Suppressor macrophage (primary cell): ENCODE data around the gene FAM219A.
"Not testable (repeated sequence)": the region's sequence is repeated elsewhere in the genome, so short reads cannot be mapped to it uniquely, and the experiment has no call there.

Source experiments
- DNase-seq, 4 experiments: peaks; one replicate each; pipeline ENCODE4 v3.0.0-alpha.2; 2020 to 2022

FAM219A gene

DNA sequence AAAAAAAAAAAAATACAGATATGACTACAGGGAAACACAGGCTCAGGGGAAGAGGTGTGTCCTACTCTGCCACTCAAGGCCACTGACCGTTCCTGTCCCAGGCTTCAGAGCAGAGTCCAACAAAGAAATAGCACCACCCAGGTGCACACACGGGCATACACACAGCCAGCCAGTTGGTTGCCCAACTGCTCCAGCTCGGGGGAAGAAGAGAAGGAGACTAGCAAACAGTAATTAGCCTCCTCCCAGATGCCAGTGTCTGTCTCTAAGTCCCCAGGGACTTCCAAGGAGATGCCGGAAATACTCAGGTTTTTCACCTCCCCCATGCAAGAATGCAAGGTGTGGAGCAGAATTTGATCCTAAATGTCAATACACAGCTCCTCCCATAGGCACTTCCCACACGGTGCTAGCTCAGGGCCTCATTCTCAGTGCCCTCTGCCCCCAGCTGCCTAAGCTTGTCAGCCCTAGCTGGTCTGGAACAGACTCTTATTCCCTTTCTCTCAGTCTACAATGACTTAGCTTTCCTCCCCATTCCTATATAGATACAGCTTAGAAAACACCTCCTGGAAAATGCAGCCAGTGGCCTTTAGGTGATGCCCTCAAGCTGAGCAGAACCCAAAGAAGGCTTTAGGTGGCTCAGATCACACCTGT, 83.3 kb downstream of the FAM219A start:
- DNase-seq, result no peak

DNA sequence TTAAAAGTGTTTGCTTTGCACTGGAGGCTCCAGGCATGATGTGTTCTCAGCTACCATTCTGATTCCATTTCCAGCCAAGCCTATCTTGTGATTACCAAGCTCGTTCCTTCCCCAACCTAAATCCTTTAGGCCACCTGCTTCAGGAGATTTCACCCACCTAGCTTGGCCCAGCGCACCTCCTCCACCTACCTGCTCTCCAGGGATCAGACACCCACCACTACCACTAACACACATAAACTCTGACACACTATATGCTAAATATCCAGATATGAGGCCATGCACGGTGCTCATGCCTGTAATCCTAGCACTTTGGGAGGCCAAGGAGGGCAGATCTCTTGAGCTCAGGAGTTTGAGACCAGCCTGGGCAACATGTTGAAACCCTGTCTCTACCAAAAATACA, 84.0 kb downstream of the FAM219A start:
- no peak for DNase-seq

GRCh38 chr9:34373749-34374148, 84.6 kb downstream of the FAM219A start:
- peak in 1 of 4 experiments; percentile 36 for DNase-seq

- DNase-seq, result no peak
Observed at GRCh38 chr9:34372467-34373011, 85.8 kb downstream of the FAM219A start.

GRCh38 chr9:34371886-34372466, 86.4 kb downstream of the FAM219A start:
- DNase-seq, result no peak

GRCh38 chr9:34370970-34371880, 87.1 kb downstream of the FAM219A start:
- DNase-seq, result peak in 1 of 4 experiments; percentile 33

DNA sequence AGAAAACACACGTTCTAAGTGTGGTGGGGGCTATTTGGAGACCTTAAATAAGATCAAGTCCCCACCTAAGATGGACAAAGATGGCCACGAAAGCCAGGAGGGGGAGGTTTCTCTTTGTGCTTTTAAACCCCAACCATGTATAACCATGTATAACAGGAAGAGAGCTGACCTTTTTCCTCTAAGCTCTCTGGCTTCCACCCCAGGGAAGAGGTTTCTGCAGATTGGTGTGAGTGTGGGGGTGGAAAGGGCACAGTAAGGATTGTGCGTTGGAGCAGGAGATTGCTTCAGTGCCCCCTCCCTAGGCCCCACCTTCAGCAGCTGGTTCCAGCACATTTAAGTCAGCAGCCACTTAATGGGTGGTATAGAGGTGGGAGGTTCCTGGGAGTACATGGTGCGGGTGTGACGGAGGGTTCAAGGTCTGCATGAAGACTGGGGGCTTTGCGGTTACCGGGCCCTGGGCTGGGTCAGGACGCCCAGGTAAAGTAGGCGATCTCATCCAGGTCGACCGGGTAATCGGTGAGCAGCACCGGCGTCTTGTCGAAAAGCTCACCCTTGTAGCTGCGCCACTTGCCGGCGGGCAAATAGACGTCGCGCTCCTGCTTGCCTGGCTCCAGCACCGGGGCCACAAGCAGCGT, 87.9 kb downstream of the FAM219A start:
- DNase-seq, result no peak

DNA sequence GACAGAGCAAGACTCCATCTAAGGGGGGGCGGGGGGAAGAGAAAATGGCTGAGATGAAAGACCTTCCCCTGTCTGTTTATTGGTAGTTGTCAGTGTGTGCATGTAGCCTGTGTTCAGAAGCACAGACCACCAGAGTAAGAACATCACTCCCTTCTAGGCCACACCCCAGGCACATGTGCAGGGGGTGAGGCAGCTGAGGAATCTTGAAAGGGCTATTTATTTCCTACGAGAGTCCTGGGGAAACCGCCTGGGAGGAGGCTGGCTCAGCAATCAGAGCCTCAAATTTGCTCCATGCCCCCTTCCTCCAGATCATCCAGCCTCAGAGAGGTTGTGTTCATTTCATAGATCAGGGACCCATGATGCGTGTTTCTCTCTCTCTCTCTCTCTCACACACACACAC, 88.7 kb downstream of the FAM219A start:
- DNase-seq, result no peak

- DNase-seq, result not testable (repeated sequence)
Observed at GRCh38 chr9:34368796-34369195, 89.6 kb downstream of the FAM219A start.

- DNase-seq, result not testable (repeated sequence)
Observed at GRCh38 chr9:34367751-34368410, 90.5 kb downstream of the FAM219A start.

GRCh38 chr9:34366365-34366764, 92.0 kb downstream of the FAM219A start:
- DNase-seq, result no peak

GRCh38 chr9:34365282-34365681, 93.1 kb downstream of the FAM219A start:
- DNase-seq, result no peak

DNA sequence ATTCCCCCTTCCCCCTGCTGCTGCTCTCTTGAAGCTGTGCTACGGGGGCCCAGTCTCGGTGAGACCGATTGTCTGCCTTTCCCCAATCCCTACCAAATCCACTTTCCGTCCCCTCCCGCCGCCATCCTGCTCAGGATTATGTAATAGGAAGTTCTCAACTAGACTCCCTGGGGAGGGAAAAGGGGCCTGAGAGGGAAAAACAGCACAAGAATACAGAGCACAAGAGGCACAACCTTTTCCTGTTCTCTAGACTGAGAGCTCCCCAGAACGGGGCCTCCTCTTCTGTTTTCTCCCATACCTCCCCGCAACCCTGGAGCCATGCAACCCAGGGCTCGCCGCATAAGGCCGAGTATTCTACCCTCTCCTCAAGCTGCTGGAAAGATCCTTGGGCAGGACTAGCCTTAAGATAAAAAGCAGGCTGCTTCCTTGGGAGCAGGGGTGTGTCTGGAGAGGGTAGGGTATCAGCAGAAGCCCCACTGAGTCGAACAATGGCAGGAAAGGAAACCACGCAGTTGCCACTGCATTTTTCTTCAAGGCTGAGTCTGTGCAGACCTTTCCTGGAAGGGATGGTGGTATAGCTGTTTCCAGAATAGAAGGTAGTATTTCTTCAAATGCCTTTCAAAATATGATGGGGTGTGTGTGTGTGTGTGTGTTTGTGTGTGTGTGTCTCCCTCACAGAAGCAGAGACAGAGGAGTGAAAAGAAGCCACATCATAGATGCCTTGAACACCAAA, 94.6 kb downstream of the FAM219A start:
- DNase-seq, result no peak

DNA sequence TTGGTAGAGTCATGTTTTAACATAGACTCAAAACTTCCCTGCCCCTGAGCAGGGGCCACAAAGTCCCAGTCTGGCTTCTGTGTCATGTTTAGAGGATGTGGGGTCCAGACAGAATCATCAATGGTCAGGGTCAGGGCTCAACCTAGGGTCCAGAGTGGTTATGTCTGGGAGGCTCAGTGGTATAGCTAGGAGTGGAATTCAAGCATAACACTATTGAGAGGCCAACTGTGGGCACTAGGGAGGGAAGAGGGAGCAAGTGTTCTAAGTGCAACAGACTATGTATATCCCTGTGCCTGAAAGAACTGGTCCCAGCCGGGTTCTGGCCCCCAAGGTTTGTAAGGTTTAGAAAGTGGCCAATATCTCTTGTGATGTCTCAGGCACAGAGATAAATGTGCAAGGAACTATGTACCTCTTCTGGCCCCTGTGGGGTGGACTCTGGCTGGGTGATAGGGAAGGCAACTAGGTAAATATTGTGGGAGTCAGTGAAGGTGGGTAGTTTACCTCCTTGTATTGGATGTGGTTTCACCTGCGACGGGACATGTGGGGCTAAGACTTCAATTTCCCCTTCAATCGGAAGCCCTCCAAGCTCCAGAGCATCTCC, 95.7 kb downstream of the FAM219A start:
- no peak for DNase-seq

DNA sequence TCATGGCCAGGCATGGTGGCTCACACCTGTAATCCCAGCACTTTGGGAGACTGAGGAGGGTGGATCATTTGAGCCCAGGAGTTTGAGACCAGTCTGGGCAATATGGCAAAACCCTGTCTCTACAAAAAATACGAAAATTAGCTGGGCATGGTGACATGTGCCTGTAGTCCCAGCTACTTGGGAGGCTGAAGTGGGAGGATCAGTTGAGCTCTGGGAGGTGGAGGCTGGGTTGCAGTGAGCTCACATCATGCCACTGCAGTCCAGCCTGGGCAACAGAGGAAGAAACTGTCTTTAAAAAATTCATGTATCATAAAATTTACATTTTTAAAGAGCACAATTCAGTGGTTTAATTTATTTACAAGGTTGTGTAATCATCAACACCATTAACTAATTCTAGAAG, 105.4 kb downstream of the FAM219A start:
- DNase-seq, result not testable (repeated sequence)

GRCh38 chr9:34352122-34352652, 106.2 kb downstream of the FAM219A start:
- not testable (repeated sequence) for DNase-seq

- DNase-seq, result no peak
Observed at GRCh38 chr9:34349324-34349723, 109.0 kb downstream of the FAM219A start.
